Measurements from ENCODE around the gene NAXE.
"Not testable (repeated sequence)": the region's sequence is repeated elsewhere in the genome, so short reads cannot be mapped to it uniquely, and the experiment has no call there.

NAXE gene

DNA sequence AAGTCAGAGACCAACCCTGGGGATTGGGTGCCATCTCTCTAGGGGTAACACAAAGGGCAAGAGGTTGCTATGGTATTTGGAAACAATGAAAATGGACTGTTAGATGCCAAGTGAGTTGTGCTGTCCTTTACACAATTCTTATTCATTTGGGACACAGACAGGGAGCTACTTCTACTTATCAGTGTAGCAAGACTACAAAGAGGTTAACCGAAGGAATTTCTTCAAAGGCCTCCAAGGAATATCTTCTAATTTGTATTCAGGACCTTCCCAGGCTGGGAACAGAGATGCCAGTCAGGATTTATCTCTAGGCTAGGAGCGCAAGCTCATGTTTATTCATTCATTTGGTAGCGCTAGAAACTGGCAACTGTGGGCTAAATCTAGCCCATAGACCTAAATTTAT is 2.6 kb downstream of the NAXE start:
- no peak for DNase-seq

DNA sequence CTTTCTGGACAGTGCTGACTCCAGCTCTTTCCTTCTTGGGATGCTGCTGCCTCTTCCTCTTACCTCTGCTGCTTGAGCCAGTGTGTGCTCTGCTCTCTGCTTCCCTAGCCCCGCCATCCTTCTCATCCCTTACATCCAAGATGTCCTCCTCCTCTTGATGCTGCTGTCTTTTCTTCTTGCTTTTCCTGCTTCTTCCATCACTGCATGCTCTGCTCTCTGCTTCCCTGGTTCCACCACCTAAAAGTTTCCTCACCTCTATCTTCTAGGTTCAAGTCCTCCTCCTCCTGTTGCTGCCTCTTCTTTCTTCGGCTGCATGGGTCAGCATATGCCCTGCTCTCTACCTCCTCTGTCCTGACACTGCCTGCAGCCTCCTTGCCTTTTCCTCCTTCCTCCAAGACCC is 3.4 kb downstream of the NAXE start:
- DNase-seq = no peak

DNA sequence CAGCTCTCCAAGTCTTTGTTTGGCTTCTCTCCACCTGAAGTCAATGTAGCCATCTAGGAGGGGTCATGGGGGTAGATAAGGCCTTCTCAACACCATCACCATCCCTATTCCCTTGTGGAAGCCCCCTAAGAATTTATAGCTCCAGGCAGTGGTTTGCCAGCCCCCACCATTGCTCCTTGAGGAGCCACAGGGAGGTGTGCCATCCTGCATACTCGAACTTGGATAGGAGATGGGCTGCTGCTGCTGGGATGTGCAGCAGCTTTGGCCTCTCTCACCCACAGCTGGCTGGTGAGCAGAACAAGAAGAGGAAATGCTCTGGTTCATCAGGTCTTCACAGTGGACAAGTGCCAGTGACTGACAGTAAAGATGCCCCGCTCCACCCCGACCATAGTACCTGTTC is 4.8 kb downstream of the NAXE start:
- no peak for DNase-seq

DNA sequence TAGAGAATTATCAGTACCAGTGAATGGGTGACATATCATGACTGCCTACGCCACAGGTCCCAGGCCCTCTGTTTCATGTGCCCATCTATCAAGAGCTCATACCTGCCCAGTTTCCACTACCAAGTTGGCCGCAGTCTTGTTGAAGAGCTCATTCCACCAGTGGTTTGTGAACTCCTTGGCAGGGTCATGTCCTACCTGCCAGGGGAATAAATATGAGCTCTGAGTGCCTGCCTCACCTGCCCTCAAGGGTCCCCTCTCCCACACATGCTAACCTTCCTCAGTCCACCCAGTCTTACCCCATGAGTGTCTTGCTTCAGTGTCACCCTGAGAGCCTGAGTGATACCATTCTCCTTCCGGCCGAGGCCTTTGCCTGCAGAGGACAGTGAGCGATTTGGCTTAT is 6.5 kb downstream of the NAXE start:
- DNase-seq = no peak

DNA sequence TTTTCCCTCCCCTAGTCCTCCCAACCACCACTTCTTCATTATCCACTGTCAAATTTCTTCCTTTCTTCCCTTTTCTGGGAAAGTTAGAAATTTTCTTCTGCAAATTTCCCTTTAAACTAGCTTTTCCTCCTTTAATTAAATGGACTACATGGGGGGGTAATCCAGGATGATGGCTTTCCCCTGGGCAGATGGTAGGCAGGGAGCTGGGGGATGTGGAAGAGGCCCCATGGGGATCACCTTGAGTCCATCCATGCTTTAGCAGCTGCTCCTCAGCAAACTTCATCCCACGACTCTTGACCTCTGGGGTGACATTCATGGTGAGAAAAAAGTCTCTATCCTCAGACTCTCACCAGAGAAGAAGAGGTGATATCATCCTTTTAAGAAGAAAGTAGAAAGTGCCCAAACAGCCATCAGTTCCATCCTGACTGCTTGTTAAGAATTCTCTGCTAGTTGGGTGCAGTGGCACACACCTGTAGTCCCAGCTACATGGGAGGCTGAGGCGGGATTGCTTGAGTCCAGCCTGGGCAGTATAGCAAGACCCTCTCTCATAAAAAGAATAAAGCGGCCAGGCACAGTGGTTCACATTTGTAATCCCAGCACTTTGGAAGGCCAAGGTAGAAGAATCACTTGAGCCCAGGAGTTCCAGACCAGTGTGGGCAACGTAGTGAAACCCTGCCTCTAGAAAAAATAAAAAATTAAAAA is 7.3 kb downstream of the NAXE start:
- no peak for DNase-seq

DNA sequence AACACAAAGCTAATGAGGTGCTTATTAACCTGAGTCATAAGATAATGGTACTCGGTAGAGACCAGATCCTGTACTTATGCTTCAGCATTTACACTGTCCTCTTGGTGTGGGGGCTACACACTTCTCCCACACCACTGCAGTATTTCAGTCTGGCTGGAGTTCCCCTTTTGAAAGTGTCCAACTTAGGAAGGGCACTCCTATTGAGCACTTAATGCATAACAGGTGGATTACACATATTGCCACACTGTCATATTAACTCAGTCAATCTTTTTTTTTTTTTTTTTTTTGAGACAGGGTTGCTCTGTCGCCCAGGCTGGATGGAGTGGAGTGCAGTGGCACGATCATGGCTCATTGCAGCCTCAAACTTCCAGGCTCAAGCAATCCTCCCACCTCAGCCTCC is 8.2 kb downstream of the NAXE start:
- no peak for DNase-seq

DNA sequence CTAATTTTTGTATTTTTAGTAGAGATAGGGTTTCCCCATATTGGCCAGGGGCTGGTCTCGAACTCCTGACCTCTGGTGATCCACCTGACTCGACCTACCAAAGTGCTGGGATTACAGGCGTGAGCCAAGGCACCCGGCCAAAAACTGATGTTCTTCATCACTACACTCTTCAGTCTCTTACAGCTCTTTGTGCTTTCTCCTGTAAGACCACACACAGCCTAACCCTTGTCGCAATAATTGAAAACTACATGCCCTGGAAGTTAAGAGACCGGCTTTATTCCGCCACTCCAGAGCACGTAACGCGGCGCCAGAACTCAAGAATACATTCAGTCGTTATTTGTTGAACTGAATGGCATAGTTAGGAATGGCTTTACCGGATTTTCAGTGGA is 9.2 kb downstream of the NAXE start:
- DNase-seq = no peak

DNA sequence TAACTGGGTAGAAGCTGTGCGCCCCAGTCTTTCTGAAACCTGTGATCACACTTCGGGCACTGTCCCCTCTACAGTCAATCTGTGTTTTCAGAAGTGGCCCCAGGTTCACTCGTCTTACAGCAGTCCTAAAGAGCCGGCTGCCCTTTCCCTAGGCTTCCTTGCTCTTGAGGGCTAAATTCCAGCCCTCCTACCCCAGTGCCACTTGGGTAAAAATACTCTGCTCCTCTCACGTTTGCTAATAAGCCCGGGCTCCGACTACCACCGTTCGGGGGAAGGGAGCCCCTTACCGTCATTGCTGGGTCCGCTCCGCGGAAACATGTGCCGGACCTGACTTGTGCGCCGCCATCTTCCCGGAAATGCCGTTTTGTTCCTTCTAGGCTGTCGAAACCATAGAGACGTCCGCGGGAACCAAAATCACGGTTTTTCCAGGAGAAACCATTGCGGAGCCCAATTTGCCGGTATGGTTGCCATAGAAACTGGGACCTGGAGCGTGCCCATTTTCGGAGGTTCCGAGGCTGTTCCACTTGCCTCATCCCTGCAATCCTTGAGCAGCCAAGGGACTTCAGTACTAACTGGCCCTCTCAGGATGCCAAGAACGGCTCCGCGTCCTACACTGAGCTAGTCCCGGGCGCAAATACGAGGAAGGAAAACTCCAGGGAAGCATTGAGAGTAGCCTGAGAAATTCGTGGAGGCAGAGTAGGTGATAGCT is 9.7 kb downstream of the NAXE start, which contains the start of gene GPATCH4:
GPATCH4 (minus strand) TSS at position 358 of the 709 bp plus-strand sequence.
- peak; percentile 87 for DNase-seq

DNA sequence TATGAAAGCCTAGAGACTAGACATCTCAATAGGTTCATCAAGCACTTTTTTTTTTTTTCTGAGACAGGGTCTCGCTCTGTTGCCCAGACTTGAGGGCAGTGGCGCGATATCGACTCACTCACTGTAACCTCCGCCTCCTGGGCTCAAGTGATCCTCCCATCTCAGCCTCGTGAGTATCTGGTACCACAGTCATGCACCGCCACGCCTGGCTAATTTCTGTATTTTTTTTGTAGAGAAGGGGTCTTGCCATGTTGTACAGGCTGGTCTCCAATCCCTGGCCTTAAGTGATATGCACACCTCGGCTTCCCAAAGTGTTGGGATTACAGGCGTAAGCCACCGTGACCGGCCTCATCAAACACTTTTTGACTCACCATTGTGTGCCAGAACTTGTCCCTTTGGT is 10.3 kb downstream of the NAXE start:
- no peak for DNase-seq

DNA sequence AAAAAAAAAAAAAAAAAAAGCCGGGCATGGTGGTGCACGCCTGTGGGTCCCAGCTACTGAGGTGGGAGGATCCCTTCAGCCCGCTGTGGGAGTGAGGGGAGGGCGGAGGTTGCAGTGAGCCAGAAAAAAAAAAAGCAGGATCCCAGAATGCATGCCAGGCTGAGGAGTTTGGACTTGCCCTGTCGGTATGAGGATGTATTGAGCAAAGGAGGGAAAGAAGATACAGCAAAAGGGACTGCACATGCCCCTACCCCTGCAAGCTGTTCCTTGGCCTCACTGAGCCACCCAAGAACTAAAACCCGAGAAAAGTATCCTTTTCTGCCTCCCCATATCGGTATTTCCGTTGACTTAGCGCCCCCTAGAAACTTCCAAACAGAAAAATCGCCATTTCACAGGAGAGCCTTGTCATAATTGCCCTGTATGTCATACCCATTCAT is 11.0 kb downstream of the NAXE start:
- DNase-seq = no peak

DNA sequence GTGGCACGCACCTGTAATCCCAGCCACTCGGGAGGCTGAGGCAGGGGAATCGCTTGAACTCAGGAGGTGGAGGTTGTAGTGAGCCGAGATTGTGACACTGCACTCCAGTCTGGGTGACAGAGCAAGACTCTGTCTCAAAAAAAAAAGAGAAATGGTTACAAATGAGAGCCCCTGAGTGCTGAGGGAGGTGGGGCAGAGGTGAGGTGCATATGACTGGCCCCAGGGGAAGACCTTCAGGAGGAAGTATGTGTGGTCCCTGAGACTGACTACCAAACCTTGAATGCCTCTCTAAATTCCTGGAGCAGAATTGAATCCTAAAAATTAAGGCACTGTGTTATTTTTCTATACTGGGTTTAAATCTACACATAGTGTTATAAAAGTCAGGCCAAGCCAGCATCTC is 15.8 kb downstream of the NAXE start:
- not testable (repeated sequence) for DNase-seq

DNA sequence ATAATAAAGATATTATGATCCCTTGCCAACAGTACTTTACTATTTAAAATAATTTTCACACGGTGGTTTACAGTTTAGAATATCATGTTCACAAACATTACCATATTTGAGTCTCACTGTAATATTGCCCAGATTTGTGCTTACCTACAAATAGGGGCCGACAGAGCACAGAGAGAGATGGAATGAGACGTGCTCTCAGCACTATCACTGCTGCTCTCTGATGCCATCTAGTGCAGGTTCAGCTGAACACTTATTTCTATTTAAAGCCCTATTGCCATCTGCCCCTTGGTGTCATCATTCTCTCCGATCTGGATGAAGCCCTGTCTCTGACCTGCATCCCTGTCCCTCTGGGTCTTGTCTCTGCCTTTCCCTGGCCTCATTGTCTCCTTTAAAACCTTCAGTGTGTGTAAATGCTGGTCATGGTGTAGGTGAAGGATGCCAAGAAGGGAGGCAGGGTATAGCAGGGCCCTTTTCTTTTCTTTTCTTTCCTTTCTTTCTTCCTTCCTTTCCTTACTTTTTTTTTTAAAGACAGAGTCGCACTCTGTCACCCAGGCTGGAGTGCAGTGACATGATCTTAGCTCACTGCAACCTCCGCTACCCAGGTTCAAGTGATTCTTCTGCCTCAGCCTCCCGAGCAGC is 16.6 kb downstream of the NAXE start:
- peak; percentile 65 for DNase-seq

DNA sequence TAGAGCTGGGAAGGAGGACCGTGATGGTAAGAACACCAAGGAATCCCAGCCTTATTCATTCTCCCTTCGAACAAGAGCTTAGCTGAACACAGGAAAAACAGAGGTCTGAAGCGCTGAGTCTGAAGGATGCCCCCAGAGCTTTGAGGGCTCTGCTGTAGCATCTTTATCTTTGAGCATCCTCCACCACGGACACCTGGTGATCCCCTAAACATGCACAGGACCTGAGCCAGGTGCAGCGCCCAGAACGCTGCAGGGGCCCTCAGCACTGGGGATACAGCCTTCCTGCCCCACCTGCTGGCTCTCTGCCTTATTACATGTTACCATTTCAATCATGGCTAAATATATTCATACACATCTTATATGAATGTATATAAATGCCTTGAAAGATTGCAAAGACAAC is 17.4 kb downstream of the NAXE start:
- DNase-seq = peak; percentile 72

DNA sequence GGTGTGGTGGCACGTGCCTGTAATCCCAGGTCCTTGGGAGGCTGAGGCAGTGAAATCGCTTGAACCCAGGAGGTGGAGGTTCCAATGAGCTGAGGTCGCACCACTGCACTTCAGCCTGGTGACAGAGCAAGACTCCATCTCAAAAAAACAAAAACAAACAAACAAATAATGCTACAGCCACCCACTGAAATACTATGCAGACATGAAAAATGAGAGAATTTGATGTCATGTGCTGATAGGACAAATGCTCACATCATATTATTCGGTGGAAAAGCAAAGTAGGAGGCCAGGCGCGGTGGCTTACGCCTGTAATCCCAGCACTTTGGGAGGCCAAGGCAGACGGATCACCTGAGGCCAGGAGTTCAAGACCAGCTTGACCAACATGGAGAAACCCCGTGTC is 18.5 kb downstream of the NAXE start:
- not testable (repeated sequence) for DNase-seq

DNA sequence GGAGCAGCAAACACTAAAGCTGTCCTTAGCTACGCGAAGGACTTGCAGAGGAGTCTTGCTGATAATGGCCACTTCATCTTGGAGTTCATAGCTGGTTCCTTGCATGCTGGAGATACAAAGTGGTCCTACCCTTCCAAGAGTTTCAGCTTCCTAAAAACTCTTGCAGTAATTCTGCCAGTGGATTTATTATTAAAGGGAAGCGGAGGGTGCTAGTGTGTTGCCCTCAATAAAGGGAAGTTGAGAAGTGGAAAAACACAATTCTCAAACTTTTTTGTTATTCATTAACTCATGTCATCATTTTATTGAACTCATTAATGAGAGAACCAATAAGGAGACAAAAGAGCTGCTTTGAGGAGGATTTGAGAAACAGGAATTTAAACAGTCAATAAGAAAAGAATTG is 21.1 kb downstream of the NAXE start:
- no peak for DNase-seq

DNA sequence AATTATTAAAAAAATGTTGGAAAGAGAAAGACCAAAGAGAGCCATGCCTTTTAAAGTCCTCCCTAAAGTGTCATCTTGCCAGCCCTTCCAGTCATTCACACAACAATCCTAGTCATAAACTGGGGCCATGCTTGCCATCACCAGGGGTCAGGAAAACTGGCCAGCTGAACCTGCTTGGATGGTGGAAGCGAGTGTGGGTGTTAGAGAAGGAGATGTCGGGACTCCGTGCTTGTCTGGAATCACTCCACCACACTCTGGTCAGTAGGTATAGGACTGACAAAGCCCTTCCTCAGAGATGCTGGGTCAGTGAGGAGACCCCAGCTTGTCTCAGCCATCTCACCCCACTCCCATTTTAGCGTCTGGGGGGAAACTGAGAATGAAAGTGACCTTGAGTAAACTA is 24.4 kb downstream of the NAXE start:
- DNase-seq = no peak

DNA sequence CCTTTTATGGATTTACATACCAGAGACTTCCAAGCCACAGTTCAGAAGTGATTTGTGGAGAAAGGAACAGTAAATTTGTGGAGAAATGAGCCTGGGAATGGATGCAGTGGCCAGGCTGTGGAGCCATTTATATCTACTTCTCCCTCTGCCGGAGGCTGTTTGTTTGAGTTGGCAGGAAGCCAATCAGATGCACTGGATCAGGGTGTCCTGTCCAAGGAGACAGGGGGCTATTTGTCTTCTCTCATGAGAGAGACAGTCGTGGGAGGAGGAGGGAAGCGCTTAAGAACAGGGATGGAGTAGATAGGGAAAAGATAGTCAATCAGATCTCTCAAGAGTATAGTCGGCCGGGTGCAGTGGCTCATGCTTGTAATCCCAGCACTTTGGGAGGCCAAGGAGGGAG is 24.9 kb downstream of the NAXE start:
- DNase-seq = no peak

DNA sequence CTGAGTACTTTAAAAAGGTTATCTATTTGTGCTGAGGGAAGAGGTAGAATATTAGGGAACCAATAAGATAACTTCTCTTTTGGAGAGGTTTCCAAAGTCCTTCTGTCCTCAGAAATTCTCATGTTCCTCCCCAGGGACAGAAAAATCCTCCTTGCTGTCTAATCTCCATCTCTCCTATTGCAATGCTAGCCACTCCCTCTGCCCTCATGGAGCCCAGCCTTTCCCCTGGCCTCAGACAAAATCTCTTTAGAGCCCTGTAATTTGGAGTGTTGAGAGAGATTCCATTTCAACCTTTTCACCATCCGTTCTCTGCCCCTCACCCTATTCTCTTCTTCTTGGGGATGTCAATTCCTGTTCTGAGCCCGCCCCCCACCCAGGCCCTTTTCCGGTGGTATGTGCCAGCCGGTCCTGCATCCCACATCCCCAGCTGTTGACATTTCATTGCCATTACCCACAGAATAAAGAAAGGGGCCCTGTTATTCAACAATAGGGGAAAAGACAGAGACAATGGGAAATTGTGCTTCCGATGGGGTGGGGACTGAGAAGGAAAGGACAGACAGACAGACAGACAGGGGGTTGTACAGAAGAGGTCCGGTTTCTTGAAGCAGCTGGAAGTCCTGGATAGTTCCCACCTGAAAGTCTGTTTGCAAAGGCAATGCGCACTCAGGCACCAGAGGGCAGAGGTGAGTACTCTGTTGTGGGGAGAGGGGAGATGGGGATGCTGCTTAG is 27.4 kb downstream of the NAXE start, which contains the start of gene HAPLN2:
HAPLN2 (plus strand) TSS at position 563 of the 729 bp plus-strand sequence. CDS start 4,076 bp downstream, outside the sequence.
- DNase-seq = peak; percentile 34

DNA sequence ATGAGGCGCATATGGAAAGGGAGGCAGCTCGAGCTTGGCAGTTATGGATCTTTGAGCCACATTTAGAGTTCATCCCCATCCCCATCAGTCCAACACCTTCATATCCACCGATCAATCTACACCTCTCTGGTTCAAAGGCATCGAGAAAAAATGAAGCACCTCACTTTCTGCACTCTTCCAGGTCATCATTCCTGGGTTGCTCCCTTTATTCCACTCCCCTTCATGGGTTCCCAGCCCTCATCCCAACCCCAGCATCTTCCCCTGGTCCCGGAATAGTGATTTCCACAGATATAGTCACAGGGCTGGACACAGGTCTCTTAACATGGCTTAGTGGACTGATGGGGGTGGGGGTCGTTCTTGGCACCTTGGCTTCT is 28.0 kb downstream of the NAXE start:
- no peak for DNase-seq

DNA sequence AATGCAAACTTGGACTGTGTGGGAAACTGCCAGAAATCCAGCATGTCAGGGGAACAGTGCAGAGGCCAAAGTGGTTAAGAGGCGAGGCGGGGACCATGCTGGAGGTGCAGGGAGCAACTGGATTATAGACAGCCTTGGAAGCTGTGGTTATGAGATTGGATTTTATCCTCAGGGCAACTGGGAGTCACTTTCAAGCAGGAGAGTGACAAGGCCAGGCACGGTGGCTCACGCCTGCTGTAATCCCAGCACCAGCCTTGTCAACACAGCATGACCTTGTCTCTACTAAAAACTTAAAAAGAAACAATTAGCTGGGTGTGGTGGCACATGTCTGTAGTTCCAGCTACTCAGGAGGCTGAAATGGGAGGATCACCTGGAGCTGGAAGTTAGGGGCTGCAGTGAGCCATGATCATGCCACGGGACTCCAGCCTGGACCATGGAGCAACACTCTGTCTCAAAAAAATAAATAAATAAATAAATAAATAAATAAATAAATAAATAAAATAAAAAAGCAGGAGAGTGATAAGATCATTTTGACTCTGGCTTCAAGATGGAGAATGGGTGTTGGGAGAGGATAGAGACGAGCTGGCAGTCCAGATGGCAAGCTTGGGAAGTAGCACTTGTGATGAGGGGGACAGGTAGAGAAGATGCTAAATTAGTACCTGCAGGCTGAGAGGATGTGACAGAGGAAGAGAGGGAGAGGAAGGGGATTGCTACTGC is 31.2 kb downstream of the NAXE start:
- no peak for DNase-seq

DNA sequence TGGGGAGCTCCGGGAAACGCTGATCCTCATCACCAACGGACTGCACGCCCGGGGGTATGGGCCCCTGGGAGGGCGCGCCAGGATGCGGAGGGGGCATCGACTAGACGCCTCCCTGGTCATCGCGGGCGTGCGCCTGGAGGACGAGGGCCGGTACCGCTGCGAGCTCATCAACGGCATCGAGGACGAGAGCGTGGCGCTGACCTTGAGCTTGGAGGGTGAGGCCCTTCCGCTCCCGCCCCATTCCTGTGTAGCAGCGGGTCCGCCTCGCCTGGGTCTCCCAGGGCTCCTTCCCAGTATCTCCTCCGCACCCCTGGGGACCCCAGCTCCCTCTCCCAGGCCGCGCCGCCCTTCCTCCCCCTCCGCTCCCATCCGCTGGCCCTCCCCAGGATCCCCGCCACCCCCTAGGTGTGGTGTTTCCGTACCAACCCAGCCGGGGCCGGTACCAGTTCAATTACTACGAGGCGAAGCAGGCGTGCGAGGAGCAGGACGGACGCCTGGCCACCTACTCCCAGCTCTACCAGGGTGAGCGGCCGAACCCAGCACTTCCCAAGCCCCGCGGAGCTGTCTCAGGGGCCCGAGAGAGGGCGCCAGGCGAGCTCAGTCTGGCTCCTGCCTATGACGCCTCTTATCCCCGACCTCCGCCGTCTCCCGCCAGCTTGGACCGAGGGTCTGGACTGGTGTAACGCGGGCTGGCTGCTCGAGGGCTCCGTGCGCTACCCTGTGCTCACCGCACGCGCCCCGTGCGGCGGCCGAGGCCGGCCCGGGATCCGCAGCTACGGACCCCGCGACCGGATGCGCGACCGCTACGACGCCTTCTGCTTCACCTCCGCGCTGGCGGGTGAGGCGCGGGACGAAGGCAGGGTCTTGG is 32.6 kb downstream of the NAXE start:
- peak; percentile 70 for DNase-seq
